Uterus (tissue), 4 donors: ENCODE measurements around the gene TOM1L1. TPM values are rescaled to one million over a fixed set of nuclear protein-coding genes. Genes with fewer than 3 reads are reported as not detected.

ENCODE experiments used
- DNase-seq, 2 donors: peaks; one replicate each; pipeline ENCODE4 v3.0.0-alpha.2; 2019 to 2020
- H3K27ac ChIP-seq, 2 donors: fragments of 200-600 bp; sonication (generic); 1 replicate in 1 of 2; 2 replicates in 1 of 2; pipeline ENCODE4 v1.5.1; 2016 to 2018
- H3K27me3 ChIP-seq, 2 donors: fragments of 200-600 bp; sonication (generic); one replicate each; pipeline ENCODE4 v1.5.1; 2018 to 2019; ENCODE audit warnings: control low read depth in 1 of 2
- H3K36me3 ChIP-seq, 2 donors: fragments of 200-600 bp; sonication (generic); one replicate each; pipeline ENCODE4 v1.5.1; 2019; ENCODE audit warnings: control low read depth in 1 of 2
- H3K4me1 ChIP-seq, 2 donors: fragments of 200-600 bp; sonication (generic); one replicate each; pipeline ENCODE4 v1.5.1; 2018 to 2019; ENCODE audit warnings: control low read depth in 1 of 2
- H3K4me3 ChIP-seq, 2 donors: fragments of 200-600 bp; sonication (generic); 1 replicate in 1 of 2; 2 replicates in 1 of 2; pipeline ENCODE4 v1.5.1; 2018 to 2019; ENCODE audit warnings: mild to moderate bottlenecking in 1 of 2
- H3K9me3 ChIP-seq, 2 donors: fragments of 200-600 bp; sonication (generic); one replicate each; pipeline ENCODE4 v1.5.1; 2019; ENCODE audit warnings: control low read depth in 1 of 2
- CTCF ChIP-seq, 4 experiments: fragments of 200-600 bp in 2 of 4; fragments of 450-650 bp in 2 of 4; sonication (generic) in 2 of 4; IDR thresholded peaks; one replicate each; pipeline ENCODE4 v1.5.1; 2016 to 2019; ENCODE audit warnings: antibody characterized with exemption in 4 of 4, mild to moderate bottlenecking in 2 of 4, moderate library complexity in 1 of 4
- POLR2A ChIP-seq, 2 donors: fragments of 450-650 bp; IDR thresholded peaks; one replicate each; pipeline ENCODE4 v1.6.1; 2016; ENCODE audit warnings: antibody characterized with exemption in 2 of 2, mild to moderate bottlenecking in 1 of 2, moderate library complexity in 1 of 2
- intact Hi-C: fragments of 100-400 bp; cut with DNase I; formaldehyde crosslinking; loops from one replicate; pipeline ENCODE4 v1.15.1; 2023; ENCODE audit warnings: low total_unique reads
- total RNA-seq, 4 donors: library from RNA; depleted of rRNA in 3 of 4; stranded (reverse); fragments of >200 nt in 3 of 4; gene quantifications; one replicate each; pipeline versions ENCODE4 v1.1.0 to v1.2.4, GENCODE V29; 2014 to 2023
- donor health status: DM: yes; HTN: yes; CAD: no.

The TOM1L1 gene
- total RNA-seq, result 10 to 100 TPM in 3 of 4 donors, 1 to 10 TPM in 1; 3.1 to 37.1 (median 20.9) TPM

- DNase-seq, result peak; percentile 34 to 49
Observed at GRCh38 chr17:54900457-54901229, at the start of gene TOM1L1. TOM1L1 (plus strand) TSS chr17:54900852; CDS start chr17:54900866, 14 bp downstream.

GRCh38 chr17:54859187-54859586 lies 41.5 kb upstream of the TOM1L1 start:
- Histone ChIP-seq H3K4me3 (no peak overlapping the region), H3K27ac (no peak overlapping the region), H3K9me3 (no peaks in the 10 kb centered on the region), H3K27me3 (no peaks in the 10 kb centered on the region), H3K36me3 (no peaks in the 10 kb centered on the region), H3K4me1 (no peaks in the 10 kb centered on the region)
- intact Hi-C loops, result no loop called here
- no peak for TF ChIP-seq POLR2A (IDR thresholded peaks at IDR 0.05)
- no peak for TF ChIP-seq CTCF (IDR thresholded peaks at IDR 0.05)
- no peak for DNase-seq

More at GRCh38 chr17:54900457-54901229, at the start of gene TOM1L1:
- intact Hi-C loops, result no loop called here
- Histone ChIP-seq H3K36me3 (no peaks in the 10 kb centered on the region), H3K27me3 (no peaks in the 10 kb centered on the region), H3K9me3 (no peaks in the 10 kb centered on the region), H3K4me3 (peak within 1 kb of the TSS; percentile 35 to 43), H3K4me1 (no peaks in the 10 kb centered on the region), H3K27ac (peak within 1 kb of the TSS in 1 of 2 donors; percentile 17)
- TF ChIP-seq CTCF (IDR thresholded peaks at IDR 0.05) (no peak), POLR2A (IDR thresholded peaks at IDR 0.05) (peak in 1 of 2 donors; percentile 27)

- Histone ChIP-seq H3K9me3 (no peaks in the 10 kb centered on the region), H3K27ac (no peak overlapping the region), H3K27me3 (no peaks in the 10 kb centered on the region), H3K4me3 (no peak overlapping the region), H3K4me1 (no peaks in the 10 kb centered on the region), H3K36me3 (no peaks in the 10 kb centered on the region)
- TF ChIP-seq CTCF (IDR thresholded peaks at IDR 0.05) (no peak), POLR2A (IDR thresholded peaks at IDR 0.05) (no peak)
- DNase-seq, result no peak
- intact Hi-C loops, result no loop called here
Observed at GRCh38 chr17:54860617-54861470, 39.8 kb upstream of the TOM1L1 start.

GRCh38 chr17:54861471-54861983 lies 39.1 kb upstream of the TOM1L1 start:
- TF ChIP-seq POLR2A (IDR thresholded peaks at IDR 0.05), result no peak
- TF ChIP-seq CTCF (IDR thresholded peaks at IDR 0.05), result no peak

More at GRCh38 chr17:54861471-54861983, 39.1 kb upstream of the TOM1L1 start:
- H3K9me3 ChIP-seq, result no peaks in the 10 kb centered on the region
- no peaks in the 10 kb centered on the region for H3K4me1 ChIP-seq
- no peak overlapping the region for H3K27ac ChIP-seq
- H3K36me3 ChIP-seq, result no peaks in the 10 kb centered on the region
- DNase-seq, result no peak
- H3K27me3 ChIP-seq, result no peaks in the 10 kb centered on the region
- intact Hi-C loops, result no loop called here
- H3K4me3 ChIP-seq, result no peak overlapping the region
